ENCODE data around the gene L2HGDH.
A peak's percentile ranks its signal among the peaks of the same experiment; 100 is the strongest.

The L2HGDH gene

GRCh38 chr14:50311972-50312733 is at the start of gene L2HGDH, which contains the start of gene DMAC2L:
Gene L2HGDH, minus strand, starts transcription at chr14:50312229. Its CDS starts 79 bp downstream, at chr14:50312150.
Gene DMAC2L, plus strand, starts transcription at chr14:50312324. Its CDS starts 9,164 bp downstream, at chr14:50321488.
- Histone ChIP-seq H3K79me2 (ENCODE audit: insufficient read depth, low read length) (peaks cover 57% of the 10 kb centered on the region), H3K27me3 (ENCODE audit: insufficient read depth, low read length, poor library complexity) (no peaks in the 10 kb centered on the region), H2AFZ (ENCODE audit: low read depth, low read length) (peak within 1 kb of the TSS; percentile 97), H4K20me1 (ENCODE audit: insufficient read depth, low read length) (no peaks in the 10 kb centered on the region), H3K9ac (ENCODE audit: low read depth, low read length) (peak within 1 kb of the TSS; percentile 85), H3K27ac (ENCODE audit: low read length) (peak within 1 kb of the TSS; percentile 99), H3K9me3 (ENCODE audit: insufficient read depth, low read length, severe bottlenecking) (peaks cover 6% of the 10 kb centered on the region), H3K4me1 (ENCODE audit: insufficient read depth, low read length) (peaks cover 29% of the 10 kb centered on the region), H3K4me2 (ENCODE audit: insufficient read depth, low read length) (peak within 1 kb of the TSS; percentile 85), H3K36me3 (ENCODE audit: insufficient read depth, low read length) (peaks cover 9% of the 10 kb centered on the region), H3K4me3 (ENCODE audit: low read depth in 1 of 2, low read length in 2 of 2) (peak within 1 kb of the TSS; percentile 38 to 87)
- ATAC-seq (ENCODE audit: insufficient read depth, low read depth) (peak; percentile 93), DNase-seq (peak; percentile 90)
- no peak for TF ChIP-seq CTCF (IDR thresholded peaks at IDR 0.05; ENCODE audit: borderline replicate concordance, extremely low read depth, low read length, poor library complexity, severe bottlenecking)
- no peak for TF ChIP-seq EZH2 (IDR thresholded peaks at IDR 0.05; ENCODE audit: borderline replicate concordance, low read depth, low read length, severe bottlenecking)

GRCh38 chr14:50360851-50361250 is 48.8 kb upstream of the L2HGDH start:
- Histone ChIP-seq H2AFZ (ENCODE audit: low read depth, low read length) (no peak overlapping the region), H3K27me3 (ENCODE audit: insufficient read depth, low read length, poor library complexity) (no peaks in the 10 kb centered on the region), H3K4me2 (ENCODE audit: insufficient read depth, low read length) (no peak overlapping the region), H3K4me1 (ENCODE audit: insufficient read depth, low read length) (peaks cover 26% of the 10 kb centered on the region), H3K27ac (ENCODE audit: low read length) (no peak overlapping the region), H3K4me3 (ENCODE audit: low read depth in 1 of 2, low read length in 2 of 2) (no peak overlapping the region), H3K79me2 (ENCODE audit: insufficient read depth, low read length) (no peaks in the 10 kb centered on the region), H3K36me3 (ENCODE audit: insufficient read depth, low read length) (peaks cover 3% of the 10 kb centered on the region; the same call in 1 of the 2 replicates), H3K9me3 (ENCODE audit: insufficient read depth, low read length, severe bottlenecking) (no peaks in the 10 kb centered on the region), H3K9ac (ENCODE audit: low read depth, low read length) (no peak overlapping the region), H4K20me1 (ENCODE audit: insufficient read depth, low read length) (no peaks in the 10 kb centered on the region)
- TF ChIP-seq CTCF (IDR thresholded peaks at IDR 0.05; ENCODE audit: borderline replicate concordance, extremely low read depth, low read length, poor library complexity, severe bottlenecking): no peak
- no peak for TF ChIP-seq EZH2 (IDR thresholded peaks at IDR 0.05; ENCODE audit: borderline replicate concordance, low read depth, low read length, severe bottlenecking)
- no peak for DNase-seq
- ATAC-seq (ENCODE audit: insufficient read depth, low read depth): no peak

GRCh38 chr14:50360093-50360492 is 48.1 kb upstream of the L2HGDH start:
- Histone ChIP-seq H3K4me2 (ENCODE audit: insufficient read depth, low read length) (no peak overlapping the region), H3K79me2 (ENCODE audit: insufficient read depth, low read length) (no peaks in the 10 kb centered on the region), H4K20me1 (ENCODE audit: insufficient read depth, low read length) (no peaks in the 10 kb centered on the region), H3K36me3 (ENCODE audit: insufficient read depth, low read length) (peaks cover 3% of the 10 kb centered on the region; the same call in 1 of the 2 replicates), H3K4me1 (ENCODE audit: insufficient read depth, low read length) (peaks cover 26% of the 10 kb centered on the region), H3K9me3 (ENCODE audit: insufficient read depth, low read length, severe bottlenecking) (no peaks in the 10 kb centered on the region), H3K27ac (ENCODE audit: low read length) (no peak overlapping the region), H3K9ac (ENCODE audit: low read depth, low read length) (no peak overlapping the region), H2AFZ (ENCODE audit: low read depth, low read length) (no peak overlapping the region), H3K27me3 (ENCODE audit: insufficient read depth, low read length, poor library complexity) (no peaks in the 10 kb centered on the region), H3K4me3 (ENCODE audit: low read depth in 1 of 2, low read length in 2 of 2) (no peak overlapping the region)
- no peak for DNase-seq
- no peak for TF ChIP-seq EZH2 (IDR thresholded peaks at IDR 0.05; ENCODE audit: borderline replicate concordance, low read depth, low read length, severe bottlenecking)
- TF ChIP-seq CTCF (IDR thresholded peaks at IDR 0.05; ENCODE audit: borderline replicate concordance, extremely low read depth, low read length, poor library complexity, severe bottlenecking): no peak
- no peak for ATAC-seq (ENCODE audit: insufficient read depth, low read depth)

All from DND-41 (cell line).